IMR-90 (cell line): ENCODE results near the gene TACC3. TPM values are rescaled to one million over a fixed set of nuclear protein-coding genes. Genes with fewer than 3 reads are reported as not detected.

Experiments used
- ATAC-seq: fragments of 200-7000 bp; cut with Tn5 transposase; 2 replicates; pipeline ENCODE4 v1.9.1; 2020; ENCODE audit warnings: low read depth, mild to moderate bottlenecking, moderate library complexity
- BruUV-seq: library from RNA; stranded (reverse); fragments of 400-500 nt; replicated peaks from 2 replicates; lab custom pipeline; 2021; lab: Mats Ljungman, UMichigan
- CTCF ChIA-PET: fragments of 300-600 bp; formaldehyde crosslinking; extraction: SDS; loops from one replicate; lab custom pipeline; 2021; ENCODE audit warnings: antibody characterized with exemption; lab: Yijun Ruan, JAX
- POLR2A ChIA-PET: fragments of 300-600 bp; sonication (Branson Sonifier 250); formaldehyde crosslinking; loops from one replicate; lab custom pipeline; 2022; ENCODE audit warnings: antibody characterized with exemption; ENCODE audit not compliant: unreplicated experiment; lab: Charles Lee
- DNase-seq: peaks from one replicate; pipeline ENCODE4 v3.0.0; 2013
- H2AFZ ChIP-seq: replicated peaks from 2 replicates; pipeline ENCODE3; 2013; ENCODE audit warnings: low read length, mild to moderate bottlenecking; ENCODE audit not compliant: poor library complexity
- H2AK5ac ChIP-seq: 2 replicates; pipeline ENCODE4 v1.6.1; 2013; ENCODE audit warnings: low read depth, low read length, inconsistent platforms
- H2AK9ac ChIP-seq: replicated peaks from 2 replicates; pipeline ENCODE3; 2013; ENCODE audit warnings: mild to moderate bottlenecking, low read depth, low read length, moderate library complexity; ENCODE audit not compliant: poor library complexity
- H2BK120ac ChIP-seq: 2 replicates; pipeline ENCODE4 v1.6.1; 2013; ENCODE audit warnings: low read depth, low read length, inconsistent platforms
- H2BK15ac ChIP-seq: 3 replicates; pipeline ENCODE4 v1.6.1; 2013; ENCODE audit warnings: low read depth, low read length, inconsistent platforms
- H2BK20ac ChIP-seq: 2 replicates; pipeline ENCODE4 v1.6.1; 2013; ENCODE audit warnings: low read depth, mild to moderate bottlenecking, inconsistent platforms, low read length, moderate library complexity
- H2BK5ac ChIP-seq: 2 replicates; pipeline ENCODE4 v1.6.1; 2013; ENCODE audit warnings: mild to moderate bottlenecking, low read depth, low read length, inconsistent platforms; ENCODE audit not compliant: poor library complexity, severe bottlenecking
- H3K14ac ChIP-seq: replicated peaks from 2 replicates; pipeline ENCODE4 v1.6.1; 2013; ENCODE audit warnings: low read depth, low read length, inconsistent platforms
- H3K18ac ChIP-seq: 2 replicates; pipeline ENCODE4 v1.6.1; 2013; ENCODE audit warnings: low read depth, low read length, control low read depth
- H3K23ac ChIP-seq: 2 replicates; pipeline ENCODE4 v1.6.1; 2013; ENCODE audit warnings: low read depth, low read length, inconsistent platforms
- H3K27ac ChIP-seq: 2 replicates; pipeline ENCODE4 v1.5.1; 2013; ENCODE audit warnings: mild to moderate bottlenecking, control low read depth, low read length; ENCODE audit not compliant: insufficient read depth
- H3K27me3 ChIP-seq: 2 replicates; pipeline ENCODE4 v1.6.1; 2013; ENCODE audit warnings: low read length; ENCODE audit not compliant: control insufficient read depth, insufficient read depth
- H3K36me3 ChIP-seq: 2 replicates; pipeline ENCODE4 v1.6.1; 2013; ENCODE audit warnings: low read length, mixed read lengths; ENCODE audit not compliant: control insufficient read depth, insufficient read depth
- H3K4ac ChIP-seq: 2 replicates; pipeline ENCODE4 v1.6.1; 2013; ENCODE audit warnings: low read depth, low read length, inconsistent platforms
- H3K4me1 ChIP-seq: 2 replicates; pipeline ENCODE4 v1.6.1; 2013; ENCODE audit warnings: low read length, mixed read lengths; ENCODE audit not compliant: control insufficient read depth, insufficient read depth
- H3K4me2 ChIP-seq: 2 replicates; pipeline ENCODE4 v1.6.1; 2013; ENCODE audit warnings: low read depth, mild to moderate bottlenecking, control low read depth, low read length, moderate library complexity
- H3K4me3 ChIP-seq: 2 replicates; pipeline ENCODE4 v1.5.1; 2013; ENCODE audit warnings: low read depth, mild to moderate bottlenecking, control low read depth, low read length, moderate library complexity; ENCODE audit not compliant: insufficient read depth
- H3K56ac ChIP-seq: 2 replicates; pipeline ENCODE4 v1.6.1; 2013; ENCODE audit warnings: low read length, inconsistent platforms; ENCODE audit not compliant: insufficient read depth; ENCODE audit errors: extremely low read depth
- H3K79me1 ChIP-seq, 2 experiments: 2 replicates each; pipeline ENCODE4 v1.6.1; 2013; ENCODE audit warnings: low read length in 2 of 2, inconsistent platforms in 1 of 2, low read depth in 1 of 2
- H3K9ac ChIP-seq: 2 replicates; pipeline ENCODE4 v1.6.1; 2013; ENCODE audit warnings: low read depth, low read length, control low read depth
- H3K9me1 ChIP-seq: 2 replicates; pipeline ENCODE4 v1.6.1; 2013; ENCODE audit warnings: low read length, inconsistent platforms; ENCODE audit not compliant: insufficient read depth
- H3K9me3 ChIP-seq: 2 replicates; pipeline ENCODE4 v1.6.1; 2013; ENCODE audit warnings: low read length; ENCODE audit not compliant: control insufficient read depth, insufficient read depth
- H4K20me1 ChIP-seq: 2 replicates; pipeline ENCODE4 v1.6.1; 2013; ENCODE audit warnings: low read length, inconsistent platforms; ENCODE audit not compliant: insufficient read depth
- H4K5ac ChIP-seq: 2 replicates; pipeline ENCODE4 v1.6.1; 2013; ENCODE audit warnings: mild to moderate bottlenecking, low read depth, low read length, control low read depth
- H4K8ac ChIP-seq, 2 experiments: 2 replicates each; pipeline ENCODE4 v1.6.1; 2013; ENCODE audit warnings: low read depth in 2 of 2, low read length in 2 of 2, control low read depth in 1 of 2, inconsistent platforms in 1 of 2
- H4K91ac ChIP-seq: 2 replicates; pipeline ENCODE4 v1.6.1; 2013; ENCODE audit warnings: low read depth, low read length, inconsistent platforms; ENCODE audit not compliant: insufficient read depth
- MAZ ChIP-seq: IDR thresholded peaks from 2 replicates; pipeline ENCODE4 v1.6.1; 2012; ENCODE audit warnings: low read depth, mild to moderate bottlenecking, low read length, improper control_type of control experiment, moderate library complexity, borderline replicate concordance
- WGBS, 2 experiments: methylation state at CpG; one replicate each; pipeline versions ENCODE4 v1.1.5 to v1.1.7; 2013; ENCODE audit warnings: missing lambda C conversion rate in 2 of 2; ENCODE audit not compliant: insufficient read length in 1 of 2; ENCODE audit errors: extremely low coverage in 2 of 2; 5-methylcytosine and 5-hydroxymethylcytosine counted together
- dilution Hi-C: fragments of 300-500 bp; cut with HindIII; formaldehyde crosslinking; loops from one replicate; pipeline ENCODE4 v1.14.3; 2018; ENCODE audit warnings: low sequenced_read_pairs; ENCODE audit not compliant: unreplicated experiment
- in situ Hi-C: fragments of 300-500 bp; cut with MboI; formaldehyde crosslinking; loops from 3 replicates; pipeline ENCODE4 v1.14.3; 2019; ENCODE audit warnings: low sequenced_read_pairs, inconsistent platforms, mixed read lengths
- intact Hi-C: fragments of 100-400 bp; cut with micrococcal nuclease; formaldehyde crosslinking; loops from 2 replicates; pipeline ENCODE4 v1.10.0; 2022
- microRNA-seq, 2 experiments: library from miRNA; stranded (forward) in 1 of 2; unstranded in 1 of 2; fragments of 10-50 nt in 1 of 2; fragments of <30 nt in 1 of 2; gene quantifications in 1 of 2; microRNA quantifications in 1 of 2; one replicate each; pipeline versions ENCODE3 to v1.1.0; 2013 to 2020; ENCODE audit not compliant: insufficient read depth in 1 of 2, insufficient read length in 1 of 2, unreplicated experiment in 1 of 2
- polyA plus RNA-seq, 3 experiments: library from polyadenylated mRNA; depleted of rRNA; stranded (reverse); fragments of >200 nt; gene quantifications; 2 replicates each; pipeline ENCODE4 v1.2.3, GENCODE V29; 2012; ENCODE audit warnings: low replicate concordance in 1 of 3
- small RNA-seq, 5 experiments: library from RNA; depleted of rRNA; stranded (forward); fragments of <200 nt; gene quantifications; one replicate each; pipeline ENCODE3, GENCODE V24; 2012
- total RNA-seq: library from RNA; depleted of rRNA; stranded (reverse); fragments of >200 nt; gene quantifications from 2 replicates; pipeline ENCODE4 v1.2.3, GENCODE V29; 2012; rRNA removed

Gene TACC3
- total and polyA plus RNA-seq, 2 of the 4 experiments (the other 2 are of a cell fraction) = 15.1 to 49.7 TPM

DNA sequence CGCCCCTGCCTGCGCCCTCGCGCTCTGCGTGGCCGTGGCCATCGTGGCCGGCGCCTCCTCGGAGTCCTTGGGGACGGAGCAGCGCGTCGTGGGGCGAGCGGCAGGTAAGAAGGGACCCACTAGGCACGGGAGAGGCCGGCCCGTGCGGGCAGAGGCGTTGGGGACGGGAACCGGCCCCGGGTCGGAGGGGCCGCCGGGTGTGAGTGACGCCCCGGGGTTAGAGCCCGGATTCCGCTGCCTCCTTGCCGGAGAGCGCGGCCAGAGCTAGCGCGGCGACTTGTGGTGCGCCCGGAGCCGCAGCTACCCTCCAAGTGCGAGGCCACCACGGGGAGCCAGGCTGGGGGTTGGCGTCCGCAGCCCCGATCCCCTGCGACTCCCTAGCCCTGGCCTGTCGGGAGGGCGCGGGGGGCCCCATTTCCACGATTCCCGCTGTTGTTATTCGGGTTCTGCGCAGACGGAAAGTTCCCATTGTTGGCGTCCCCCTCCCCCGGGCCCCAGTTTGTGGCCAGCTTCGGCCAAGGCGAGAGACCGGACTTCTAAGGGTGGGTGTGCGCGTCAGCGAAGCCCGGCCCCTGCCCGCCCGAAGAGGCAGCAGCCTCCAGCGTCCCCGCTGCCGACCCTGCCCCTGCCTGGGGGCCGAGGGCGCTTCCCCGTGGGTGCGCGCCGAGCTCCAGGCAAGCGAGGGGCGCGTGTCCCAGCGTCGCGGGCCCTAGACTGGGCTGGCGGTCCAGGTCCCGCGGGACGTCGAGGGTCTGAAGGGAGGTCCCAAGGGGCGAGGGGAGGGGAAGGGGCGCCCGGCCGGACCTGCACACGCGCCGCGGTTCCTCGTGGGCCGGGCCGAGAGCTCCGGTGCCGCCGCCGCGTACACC is 72.9 kb downstream of the TACC3 start:
- H3K4me3 ChIP-seq = peak overlapping the region; percentile 32
- H2BK20ac ChIP-seq = no peak overlapping the region
- H2AK9ac ChIP-seq = peak overlapping the region; percentile 0
- peak overlapping the region; percentile 20 for H3K4me2 ChIP-seq
- peaks cover 2% of the 10 kb centered on the region; the same call in 1 of the 2 replicates for H3K4me1 ChIP-seq
- peak overlapping the region; percentile 40 for H2AFZ ChIP-seq
- H3K9me3 ChIP-seq = no peaks in the 10 kb centered on the region
- ChIA-PET POLR2A (no interaction called here), CTCF (interaction anchor here (0.6 kb wide), 1 partner anchor 70 kb away, joined by 4 read pairs; no protein-coding TSS in a partner anchor)
- TF ChIP-seq MAZ = no peak
- no peaks in the 10 kb centered on the region for H3K79me1 ChIP-seq
- no peak overlapping the region for H2BK5ac ChIP-seq
- 1% methylated on average over 50 of the region's 101 CpGs; no CpG with 5 or more reads in 1 of the 2 experiments for WGBS, 2 experiments
- H3K4ac ChIP-seq = no peak overlapping the region
- DNase-seq (no peak), ATAC-seq (peak; percentile 9; the same call in 1 of the 2 replicates)
- H3K27me3 ChIP-seq = peaks cover 54% of the 10 kb centered on the region
- H3K14ac ChIP-seq = no peak overlapping the region
- peaks cover 6% of the 10 kb centered on the region; the same call in 1 of the 2 replicates for H4K20me1 ChIP-seq
- H3K27ac ChIP-seq = no peak overlapping the region
- no peaks in the 10 kb centered on the region for H3K9me1 ChIP-seq
- intact Hi-C loops (no loop called here), in situ Hi-C loops (no loop called here), dilution Hi-C loops (no loop called here)
- H4K91ac ChIP-seq = no peak overlapping the region
- no peak overlapping the region for H4K8ac ChIP-seq
- H3K9ac ChIP-seq = no peak overlapping the region
- BruUV-seq = no TSS peak
- no peak overlapping the region for H3K56ac ChIP-seq
- H3K36me3 ChIP-seq = no peaks in the 10 kb centered on the region
- H2BK15ac ChIP-seq = no peak overlapping the region
- no peak overlapping the region for H2BK120ac ChIP-seq
- no peak overlapping the region for H3K23ac ChIP-seq
- no peak overlapping the region for H3K18ac ChIP-seq
- no peak overlapping the region for H2AK5ac ChIP-seq
- no peak overlapping the region for H4K5ac ChIP-seq

Small RNA genes lying within 50 kb of the gene (microRNA-seq; reads per million reads assigned to microRNA genes)
- gene RF00019 (ENCODE audit: insufficient read depth, insufficient read length) = not detected

Small RNA genes lying within 50 kb of the gene (small RNA-seq; reads per million reads assigned to genes)
- 0 reads per million in 5 experiments for gene RF00019

Other genes starting within 250 kb of the TACC3 start
- gene FAM53A, start 37.2 kb upstream of the TACC3 start, total RNA-seq = 1.9 and 2.0 TPM in 2 replicates
- gene FAM53A, start 37.2 kb upstream of the TACC3 start, polyA plus RNA-seq (2012; rRNA removed) = 3.1 and 4.4 TPM in 2 replicates
- gene SLBP, start 9.2 kb upstream of the TACC3 start, total RNA-seq = 66.1 and 85.5 TPM in 2 replicates
- 61.8 and 64.9 TPM in 2 replicates for gene SLBP, start 9.2 kb upstream of the TACC3 start, polyA plus RNA-seq (2012; rRNA removed)
- gene TMEM129, start 198 bp upstream of the TACC3 start, total RNA-seq = 6.6 and 6.7 TPM in 2 replicates
- 26.6 and 30.6 TPM in 2 replicates for gene TMEM129, start 198 bp upstream of the TACC3 start, polyA plus RNA-seq (2012; rRNA removed)
- gene FGFR3, start 71.8 kb downstream of the TACC3 start, total RNA-seq = 0.18 and 0.28 TPM in 2 replicates
- gene FGFR3, start 71.8 kb downstream of the TACC3 start, polyA plus RNA-seq (2012; rRNA removed) = 0.67 and 0.93 TPM in 2 replicates
- 49.3 and 68.0 TPM in 2 replicates for gene LETM1, start 134.6 kb downstream of the TACC3 start, total RNA-seq
- gene LETM1, start 134.6 kb downstream of the TACC3 start, polyA plus RNA-seq (2012; rRNA removed) = 25.0 and 28.2 TPM in 2 replicates
- gene NSD2, start 149.9 kb downstream of the TACC3 start, total RNA-seq = 62.2 and 68.1 TPM in 2 replicates
- 29.4 and 35.9 TPM in 2 replicates for gene NSD2, start 149.9 kb downstream of the TACC3 start, polyA plus RNA-seq (2012; rRNA removed)